B cell (primary cell): ENCODE results near the gene PEX14. TPM values are rescaled to one million over a fixed set of nuclear protein-coding genes. Genes with fewer than 3 reads are reported as not detected.

Experiments used
- ATAC-seq: fragments of 200-7000 bp; cut with Tn5 transposase; one replicate; pipeline ENCODE4 v1.10.0; 2021; ENCODE audit warnings: low read depth, mild to moderate bottlenecking, moderate number of reproducible peaks, moderate library complexity
- CTCF ChIA-PET: fragments of 350-600 bp; sonication (Branson Sonifier 250); formaldehyde crosslinking; loops from one replicate; lab custom pipeline; 2021; ENCODE audit warnings: antibody characterized with exemption, inconsistent platforms; lab: Charles Lee
- POLR2A ChIA-PET: fragments of 350-600 bp; sonication (Branson Sonifier 250); formaldehyde crosslinking; loops from one replicate; lab custom pipeline; 2021; ENCODE audit warnings: antibody characterized with exemption; lab: Charles Lee
- DNase-seq: peaks from one replicate; pipeline ENCODE4 v3.0.0; 2013
- H2AFZ ChIP-seq: 2 replicates; pipeline ENCODE4 v1.6.1; 2012; ENCODE audit warnings: mild to moderate bottlenecking, low read depth, low read length; ENCODE audit not compliant: insufficient read depth, poor library complexity, severe bottlenecking
- H3K27ac ChIP-seq, 2 donors: 1 replicate in 1 of 2; 2 replicates in 1 of 2; pipeline ENCODE4 v1.5.1; 2012 to 2013; ENCODE audit warnings: low read length in 2 of 2, mild to moderate bottlenecking in 2 of 2, moderate library complexity in 1 of 2
- H3K27me3 ChIP-seq, 4 experiments: fragments of 200-600 bp in 1 of 4; sonication (generic) in 1 of 4; replicated peaks in 1 of 4; 1 replicate in 2 of 4; 2 replicates in 2 of 4; pipeline versions ENCODE4 v1.6.1 to v1.7.0; 2013 to 2016; ENCODE audit warnings: low read length in 3 of 4, mild to moderate bottlenecking in 2 of 4, mixed read lengths in 1 of 4, moderate library complexity in 1 of 4; ENCODE audit not compliant: insufficient read depth in 4 of 4, control insufficient read depth in 3 of 4; ENCODE audit errors: control extremely low read depth in 1 of 4
- H3K36me3 ChIP-seq, 2 experiments: replicated peaks in 1 of 2; 1 replicate in 1 of 2; 2 replicates in 1 of 2; pipeline versions ENCODE4 v1.6.1 to v1.7.1; 2013; ENCODE audit warnings: low read length in 1 of 2; ENCODE audit not compliant: insufficient read depth in 2 of 2, control insufficient read depth in 1 of 2; ENCODE audit errors: control extremely low read depth in 1 of 2, extremely low read depth in 1 of 2
- H3K4me1 ChIP-seq, 2 donors: fragments of 200-600 bp in 1 of 2; sonication (generic) in 1 of 2; 1 replicate in 1 of 2; 2 replicates in 1 of 2; pipeline versions ENCODE4 v1.5.1 to v1.6.1; 2013 to 2017; ENCODE audit warnings: low read length in 2 of 2; ENCODE audit not compliant: control insufficient read depth in 2 of 2, insufficient read depth in 2 of 2
- H3K4me2 ChIP-seq: replicated peaks from 2 replicates; pipeline ENCODE3; 2012; ENCODE audit warnings: mild to moderate bottlenecking, low read depth, low read length; ENCODE audit not compliant: poor library complexity, severe bottlenecking
- H3K4me3 ChIP-seq, 5 experiments: fragments of 200-600 bp in 1 of 5; sonication (generic) in 1 of 5; 1 replicate in 3 of 5; 2 replicates in 2 of 5; pipeline versions ENCODE4 v1.5.1 to v1.7.0; 2011 to 2016; ENCODE audit warnings: low read length in 4 of 5, mild to moderate bottlenecking in 4 of 5, low read depth in 2 of 5, control low read depth in 1 of 5, moderate library complexity in 1 of 5; ENCODE audit not compliant: insufficient read depth in 1 of 5; ENCODE audit errors: control extremely low read depth in 1 of 5, extremely low read depth in 1 of 5
- H3K79me2 ChIP-seq: fragments of 200-600 bp; sonication (generic); one replicate; pipeline ENCODE4 v1.6.0; 2016; ENCODE audit warnings: low read length; ENCODE audit not compliant: control insufficient read depth, insufficient read depth
- H3K9ac ChIP-seq: fragments of 200-600 bp; sonication (generic); 2 replicates; pipeline ENCODE4 v1.6.1; 2017; ENCODE audit warnings: mild to moderate bottlenecking, low read length, moderate library complexity
- H3K9me3 ChIP-seq, 3 donors: one replicate each; pipeline versions ENCODE4 v1.6.1 to v1.7.1; 2013; ENCODE audit warnings: low read length in 2 of 3; ENCODE audit not compliant: control insufficient read depth in 2 of 3, insufficient read depth in 1 of 3; ENCODE audit errors: control extremely low read depth in 1 of 3
- H4K20me1 ChIP-seq: 2 replicates; pipeline ENCODE4 v1.6.0; 2012; ENCODE audit warnings: mild to moderate bottlenecking, low read length; ENCODE audit not compliant: insufficient read depth, control insufficient read depth, poor library complexity, severe bottlenecking
- H3K27ac Mint-ChIP-seq: one replicate; pipeline ENCODE4 v1.8.0; 2021; ENCODE audit warnings: mixed read lengths
- H3K27me3 Mint-ChIP-seq: one replicate; pipeline ENCODE4 v1.8.0; 2021; ENCODE audit warnings: mixed read lengths
- H3K4me1 Mint-ChIP-seq: one replicate; pipeline ENCODE4 v1.8.0; 2021; ENCODE audit warnings: mixed read lengths
- H3K4me3 Mint-ChIP-seq: one replicate; pipeline ENCODE4 v1.8.0; 2021; ENCODE audit warnings: mixed read lengths
- H3K9me3 Mint-ChIP-seq: one replicate; pipeline ENCODE4 v1.8.0; 2022; ENCODE audit warnings: mixed read lengths; ENCODE audit not compliant: insufficient read depth
- EZH2 ChIP-seq: IDR thresholded peaks from 2 replicates; pipeline ENCODE4 v1.6.1; 2012; ENCODE audit warnings: borderline replicate concordance, low read depth, mild to moderate bottlenecking, moderate library complexity, low read length; ENCODE audit not compliant: insufficient read depth, poor library complexity, severe bottlenecking
- WGBS: methylation state at CpG from one replicate; pipeline ENCODE4 v1.1.5; 2013; ENCODE audit warnings: missing lambda C conversion rate; ENCODE audit not compliant: insufficient coverage; 5-methylcytosine and 5-hydroxymethylcytosine counted together
- intact Hi-C: fragments of 100-400 bp; cut with micrococcal nuclease; formaldehyde crosslinking; loops from one replicate; pipeline ENCODE4 v1.10.0; 2022
- polyA plus RNA-seq: library from polyadenylated mRNA; depleted of rRNA; stranded (reverse); fragments of >200 nt; gene quantifications from 2 replicates; pipeline ENCODE4 v1.2.3, GENCODE V29; 2012
- total RNA-seq, 2 donors: library from RNA; stranded (reverse); fragments of 120-200 nt in 1 of 2; gene quantifications; 1 replicate in 1 of 2; 2 replicates in 1 of 2; pipeline versions ENCODE4 v1.2.3 to v1.2.4, GENCODE V29; 2013 to 2022
- TF ChIP-seq, protein P1 (sequence below): fragments of 200-600 bp; IDR thresholded peaks from one replicate; pipeline ENCODE4 v1.8.0; 2022; ENCODE audit warnings: antibody characterized with exemption, mild to moderate bottlenecking

Gene PEX14
- total and polyA plus RNA-seq, 2 donors (not counting 1 experiment from before 2014, with no cell fraction given): 14.1 to 19.3 TPM

DNA sequence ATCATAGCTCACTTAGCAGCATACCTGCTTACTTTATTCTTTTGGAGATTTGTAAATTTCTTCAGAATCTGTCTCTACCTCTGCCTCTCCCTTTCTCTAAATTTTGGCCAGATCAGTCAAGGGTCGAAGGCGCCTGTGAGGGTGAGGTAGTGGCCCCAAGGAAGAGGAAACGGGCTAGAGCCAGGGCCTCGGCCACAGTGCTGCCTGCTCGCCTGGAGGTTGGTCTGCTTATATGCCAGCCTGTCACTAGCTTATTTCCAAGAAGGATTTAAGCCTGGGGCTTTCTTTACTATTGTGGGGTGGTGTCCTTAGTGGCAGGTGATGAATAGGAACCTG lies 19.6 kb downstream of the PEX14 start:
- no peak overlapping the region for H3K27ac ChIP-seq
- CTCF ChIA-PET: interaction anchor here (0.7 to 6.3 kb wide), 34 partner anchors 8 to 518 kb away, joined by 3 to 55 read pairs (median 5); partner anchors contain the start of genes CENPS, DFFA, PEX14 and PGD
- H2AFZ ChIP-seq: peak overlapping the region; percentile 78
- intact Hi-C loops: loop anchor here (2.0 kb wide), 1 partner anchor 198 kb away; no protein-coding TSS in a partner anchor
- H3K4me1 ChIP-seq: peaks cover 12 to 18% of the 10 kb centered on the region in 2 donors
- WGBS: no CpG with 5 or more reads among the region's 5 CpGs
- TF ChIP-seq, protein P1, sequence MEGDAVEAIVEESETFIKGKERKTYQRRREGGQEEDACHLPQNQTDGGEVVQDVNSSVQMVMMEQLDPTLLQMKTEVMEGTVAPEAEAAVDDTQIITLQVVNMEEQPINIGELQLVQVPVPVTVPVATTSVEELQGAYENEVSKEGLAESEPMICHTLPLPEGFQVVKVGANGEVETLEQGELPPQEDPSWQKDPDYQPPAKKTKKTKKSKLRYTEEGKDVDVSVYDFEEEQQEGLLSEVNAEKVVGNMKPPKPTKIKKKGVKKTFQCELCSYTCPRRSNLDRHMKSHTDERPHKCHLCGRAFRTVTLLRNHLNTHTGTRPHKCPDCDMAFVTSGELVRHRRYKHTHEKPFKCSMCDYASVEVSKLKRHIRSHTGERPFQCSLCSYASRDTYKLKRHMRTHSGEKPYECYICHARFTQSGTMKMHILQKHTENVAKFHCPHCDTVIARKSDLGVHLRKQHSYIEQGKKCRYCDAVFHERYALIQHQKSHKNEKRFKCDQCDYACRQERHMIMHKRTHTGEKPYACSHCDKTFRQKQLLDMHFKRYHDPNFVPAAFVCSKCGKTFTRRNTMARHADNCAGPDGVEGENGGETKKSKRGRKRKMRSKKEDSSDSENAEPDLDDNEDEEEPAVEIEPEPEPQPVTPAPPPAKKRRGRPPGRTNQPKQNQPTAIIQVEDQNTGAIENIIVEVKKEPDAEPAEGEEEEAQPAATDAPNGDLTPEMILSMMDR: no peak
- TF ChIP-seq EZH2: no peak
- H3K9ac ChIP-seq: no peak overlapping the region
- H3K79me2 ChIP-seq: peaks cover 94% of the 10 kb centered on the region
- peak overlapping the region; percentile 99 for H3K4me2 ChIP-seq
- H3K9me3 ChIP-seq: no peaks in the 10 kb centered on the region
- H3K4me3 ChIP-seq: no peak overlapping the region
- H3K27me3 ChIP-seq: no peaks in the 10 kb centered on the region
- Mint-ChIP-seq H3K9me3 (no peaks in the 10 kb centered on the region), H3K27me3 (no peaks in the 10 kb centered on the region), H3K4me1 (peaks cover 25% of the 10 kb centered on the region), H3K4me3 (no peak overlapping the region), H3K27ac (peak overlapping the region; percentile 93)
- DNase-seq (no peak), ATAC-seq (no peak)
- peaks cover 0 to 9% of the 10 kb centered on the region in 2 experiments for H3K36me3 ChIP-seq
- POLR2A ChIA-PET: no interaction called here
- peaks cover 15% of the 10 kb centered on the region for H4K20me1 ChIP-seq

GRCh38 chr1:10494754-10495474 lies 20.2 kb downstream of the PEX14 start:
- H3K4me1 Mint-ChIP-seq: peaks cover 26% of the 10 kb centered on the region
- peak overlapping the region; percentile 89 for H3K4me3 Mint-ChIP-seq
- no peaks in the 10 kb centered on the region for H3K27me3 Mint-ChIP-seq
- CTCF ChIA-PET: interaction anchor here (0.7 to 6.3 kb wide), 37 partner anchors 9 to 542 kb away, joined by 3 to 55 read pairs (median 4); partner anchors contain the start of genes CENPS, DFFA, PEX14 and PGD
- Histone ChIP-seq H3K4me2 (peak overlapping the region; percentile 99), H3K4me3 (peak overlapping the region; percentile 36 to 77 (median 62)), H3K36me3 (peaks cover 0 to 9% of the 10 kb centered on the region in 2 experiments), H3K9ac (peak overlapping the region; percentile 80), H3K27me3 (no peaks in the 10 kb centered on the region), H3K4me1 (peaks cover 12 to 18% of the 10 kb centered on the region in 2 donors), H3K9me3 (no peaks in the 10 kb centered on the region), H3K27ac (peak overlapping the region; percentile 87 to 93), H4K20me1 (peaks cover 15% of the 10 kb centered on the region), H3K79me2 (peaks cover 94% of the 10 kb centered on the region), H2AFZ (peak overlapping the region; percentile 78)
- intact Hi-C loops: loop anchor here (1.0 to 2.0 kb wide), 5 partner anchors 21 to 447 kb away; partner anchors contain the start of gene PEX14
- POLR2A ChIA-PET: no interaction called here
- no peaks in the 10 kb centered on the region for H3K9me3 Mint-ChIP-seq
- H3K27ac Mint-ChIP-seq: peak overlapping the region; percentile 93
- DNase-seq (peak; percentile 86), ATAC-seq (peak; percentile 89)
- WGBS: under 1% methylated on average over 12 of the region's 15 CpGs
- TF ChIP-seq, protein P1: peak; percentile 100
- no peak for TF ChIP-seq EZH2
